Neuronal stem cell (in vitro differentiated cells): ENCODE data around the gene UNC45A.

Experiments
- DNase-seq: peaks from one replicate; pipeline ENCODE4 v3.0.0-alpha.2; 2013; ENCODE audit warnings: low spot score
- H2AFZ ChIP-seq: one replicate; pipeline ENCODE4 v1.6.1; 2013; ENCODE audit warnings: mild to moderate bottlenecking, low read length, inconsistent platforms
- H2AK5ac ChIP-seq: 2 replicates; pipeline ENCODE4 v1.6.1; 2013; ENCODE audit warnings: low read depth, mild to moderate bottlenecking, inconsistent platforms, low read length, moderate library complexity, mixed read lengths
- H2BK120ac ChIP-seq: 2 replicates; pipeline ENCODE4 v1.6.1; 2013; ENCODE audit warnings: low read depth, mild to moderate bottlenecking, inconsistent platforms, low read length, moderate library complexity, mixed read lengths
- H2BK12ac ChIP-seq: one replicate; pipeline ENCODE4 v1.6.1; 2013; ENCODE audit warnings: low read length, inconsistent platforms
- H2BK15ac ChIP-seq: 2 replicates; pipeline ENCODE4 v1.6.1; 2013; ENCODE audit warnings: mild to moderate bottlenecking, low read length, inconsistent platforms, mixed read lengths
- H2BK5ac ChIP-seq: one replicate; pipeline ENCODE4 v1.6.1; 2013; ENCODE audit warnings: inconsistent platforms, mild to moderate bottlenecking, low read length, moderate library complexity
- H3K14ac ChIP-seq: one replicate; pipeline ENCODE4 v1.6.1; 2013; ENCODE audit warnings: low read length, inconsistent platforms
- H3K18ac ChIP-seq: 2 replicates; pipeline ENCODE4 v1.6.1; 2013; ENCODE audit warnings: low read length, inconsistent platforms
- H3K23ac ChIP-seq: 2 replicates; pipeline ENCODE4 v1.6.1; 2013; ENCODE audit warnings: low read depth, mild to moderate bottlenecking, mixed read lengths, low read length, inconsistent platforms; ENCODE audit not compliant: poor library complexity
- H3K27ac ChIP-seq: replicated peaks from 3 replicates; pipeline ENCODE4 v1.5.1; 2013; ENCODE audit warnings: low read length, inconsistent platforms
- H3K27me3 ChIP-seq, 3 experiments: 2 replicates each; pipeline ENCODE4 v1.6.1; 2013; ENCODE audit warnings: low read length in 3 of 3, mild to moderate bottlenecking in 2 of 3, inconsistent platforms in 1 of 3, low read depth in 1 of 3, mixed read lengths in 1 of 3, moderate library complexity in 1 of 3; ENCODE audit not compliant: control insufficient read depth in 3 of 3, insufficient read depth in 3 of 3
- H3K36me3 ChIP-seq, 2 donors: replicated peaks in 1 of 2; 2 replicates each; pipeline ENCODE4 v1.6.1; 2013; ENCODE audit warnings: low read length in 2 of 2; ENCODE audit not compliant: control insufficient read depth in 2 of 2, insufficient read depth in 2 of 2
- H3K4ac ChIP-seq: 2 replicates; pipeline ENCODE4 v1.6.1; 2013; ENCODE audit warnings: inconsistent platforms, mild to moderate bottlenecking, low read length, moderate library complexity
- H3K4me1 ChIP-seq, 2 donors: 1 replicate in 1 of 2; 2 replicates in 1 of 2; pipeline ENCODE4 v1.6.1; 2013; ENCODE audit warnings: low read length in 2 of 2, low read depth in 1 of 2; ENCODE audit not compliant: control insufficient read depth in 2 of 2, insufficient read depth in 1 of 2
- H3K4me2 ChIP-seq: one replicate; pipeline ENCODE4 v1.6.1; 2013; ENCODE audit warnings: mild to moderate bottlenecking, low read length, inconsistent platforms; ENCODE audit not compliant: insufficient read depth, poor library complexity, severe bottlenecking
- H3K4me3 ChIP-seq, 2 donors: 2 replicates each; pipeline ENCODE4 v1.5.1; 2013; ENCODE audit warnings: low read length in 2 of 2, mild to moderate bottlenecking in 2 of 2, inconsistent platforms in 1 of 2, moderate library complexity in 1 of 2
- H3K79me1 ChIP-seq: one replicate; pipeline ENCODE4 v1.6.1; 2013; ENCODE audit warnings: low read depth, mild to moderate bottlenecking, inconsistent platforms, low read length, moderate library complexity
- H3K9ac ChIP-seq: one replicate; pipeline ENCODE4 v1.6.1; 2013; ENCODE audit warnings: mild to moderate bottlenecking, low read depth, low read length, inconsistent platforms; ENCODE audit not compliant: poor library complexity
- H3K9me3 ChIP-seq, 2 donors: replicated peaks in 1 of 2; 2 replicates each; pipeline versions ENCODE3 to v1.6.1; 2013; ENCODE audit warnings: low read length in 2 of 2, mild to moderate bottlenecking in 2 of 2, inconsistent platforms in 1 of 2, low read depth in 1 of 2, mixed read lengths in 1 of 2, moderate library complexity in 1 of 2; ENCODE audit not compliant: control insufficient read depth in 2 of 2, insufficient read depth in 1 of 2
- H4K8ac ChIP-seq: one replicate; pipeline ENCODE4 v1.6.1; 2013; ENCODE audit warnings: low read depth, mild to moderate bottlenecking, inconsistent platforms, low read length, moderate library complexity
- H4K91ac ChIP-seq: one replicate; pipeline ENCODE4 v1.6.1; 2013; ENCODE audit warnings: low read length, low read depth, mild to moderate bottlenecking, inconsistent platforms; ENCODE audit not compliant: poor library complexity
- WGBS, 2 donors: extraction: QIAGEN DNeasy Blood & Tissue Kit; methylation state at CpG; one replicate each; pipeline ENCODE4 v1.1.7; 2013; ENCODE audit warnings: missing lambda C conversion rate in 2 of 2, mixed read lengths in 1 of 2; ENCODE audit not compliant: insufficient read length in 2 of 2, insufficient replicate concordance in 1 of 2; ENCODE audit errors: extremely low coverage in 2 of 2; 5-methylcytosine and 5-hydroxymethylcytosine counted together

The UNC45A gene

GRCh38 chr15:90962021-90962420 is 26.9 kb downstream of the UNC45A start:
- no peak overlapping the region for H2BK15ac ChIP-seq
- H3K14ac ChIP-seq: no peak overlapping the region
- H3K79me1 ChIP-seq: peaks cover 6% of the 10 kb centered on the region
- H3K4ac ChIP-seq: no peak overlapping the region
- peaks cover 0 to 2% (median 0%) of the 10 kb centered on the region in 3 experiments for H3K27me3 ChIP-seq
- no CpG with 5 or more reads among the region's 4 CpGs for WGBS, 2 donors
- H2BK120ac ChIP-seq: no peak overlapping the region
- H3K4me2 ChIP-seq: no peak overlapping the region
- no peak overlapping the region for H3K4me3 ChIP-seq
- H3K36me3 ChIP-seq: peaks cover 27 to 70% of the 10 kb centered on the region in 2 donors
- H2BK5ac ChIP-seq: no peak overlapping the region
- no peak overlapping the region for H3K18ac ChIP-seq
- H3K23ac ChIP-seq: no peak overlapping the region
- H3K9ac ChIP-seq: no peak overlapping the region
- H2AK5ac ChIP-seq: no peak overlapping the region
- H3K4me1 ChIP-seq: peaks cover 0 to 7% of the 10 kb centered on the region in 2 donors
- no peak overlapping the region for H4K8ac ChIP-seq
- no peak overlapping the region for H4K91ac ChIP-seq
- DNase-seq: no peak
- no peak overlapping the region for H2BK12ac ChIP-seq
- H2AFZ ChIP-seq: no peak overlapping the region
- no peak overlapping the region for H3K27ac ChIP-seq
- no peaks in the 10 kb centered on the region for H3K9me3 ChIP-seq

DNA sequence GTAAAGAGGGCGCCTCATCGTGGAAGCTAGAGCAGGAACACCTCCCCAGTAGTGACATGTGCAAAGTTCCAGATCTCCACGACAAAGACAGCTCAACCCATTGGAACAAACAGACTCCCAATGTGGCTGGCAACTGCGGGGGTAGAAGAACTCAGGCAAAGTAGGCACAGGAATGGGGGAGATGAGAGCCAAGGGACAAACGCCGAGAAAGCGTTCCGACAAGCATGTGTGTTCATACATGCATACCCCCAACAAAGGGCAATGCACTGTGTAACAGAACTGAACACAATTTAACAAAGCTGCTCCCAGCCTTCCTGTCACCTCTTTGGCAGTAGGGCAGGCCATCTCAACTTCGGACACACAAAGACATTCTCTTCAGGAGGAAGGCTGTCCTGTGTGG is 31.2 kb downstream of the UNC45A start:
- H3K23ac ChIP-seq: no peak overlapping the region
- WGBS, 2 donors: no CpG with 5 or more reads among the region's 9 CpGs
- H2BK15ac ChIP-seq: no peak overlapping the region
- no peaks in the 10 kb centered on the region for H3K4me1 ChIP-seq
- no peak overlapping the region for H2BK12ac ChIP-seq
- H3K27me3 ChIP-seq: no peaks in the 10 kb centered on the region
- H3K18ac ChIP-seq: no peak overlapping the region
- peaks cover 48 to 100% of the 10 kb centered on the region in 2 donors for H3K36me3 ChIP-seq
- H4K8ac ChIP-seq: no peak overlapping the region
- H3K27ac ChIP-seq: no peak overlapping the region
- H4K91ac ChIP-seq: no peak overlapping the region
- no peaks in the 10 kb centered on the region for H3K79me1 ChIP-seq
- no peak overlapping the region for H3K4me2 ChIP-seq
- no peak overlapping the region for H3K9ac ChIP-seq
- no peak overlapping the region for H3K4ac ChIP-seq
- H2AFZ ChIP-seq: no peak overlapping the region
- no peak overlapping the region for H2AK5ac ChIP-seq
- H3K14ac ChIP-seq: no peak overlapping the region
- H2BK120ac ChIP-seq: no peak overlapping the region
- H3K4me3 ChIP-seq: no peak overlapping the region
- H2BK5ac ChIP-seq: no peak overlapping the region
- DNase-seq: no peak
- no peaks in the 10 kb centered on the region for H3K9me3 ChIP-seq

DNA sequence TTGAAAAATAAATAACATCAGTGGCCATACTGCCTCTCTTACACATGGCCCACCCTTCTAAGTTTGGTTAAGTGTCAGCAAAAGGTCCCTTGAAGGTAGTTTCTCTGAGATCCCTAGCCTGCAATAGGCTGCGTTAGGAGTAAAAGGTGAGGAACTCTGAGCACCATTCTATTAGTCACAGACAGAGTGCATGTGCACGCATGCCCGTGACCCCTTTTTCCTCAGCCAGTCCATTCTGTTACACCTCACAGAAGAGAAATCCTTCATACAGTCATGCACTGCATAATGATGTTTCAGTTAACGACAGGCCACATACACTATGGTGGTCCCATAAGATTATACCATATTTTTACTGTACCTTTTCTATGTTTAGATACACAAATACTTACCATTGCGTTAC is 32.1 kb downstream of the UNC45A start:
- Histone ChIP-seq H3K23ac (no peak overlapping the region), H3K9ac (no peak overlapping the region), H3K27me3 (no peaks in the 10 kb centered on the region), H2BK15ac (no peak overlapping the region), H3K27ac (no peak overlapping the region), H3K9me3 (no peaks in the 10 kb centered on the region), H3K14ac (no peak overlapping the region), H2BK12ac (no peak overlapping the region), H3K18ac (no peak overlapping the region), H3K36me3 (peaks cover 47 to 95% of the 10 kb centered on the region in 2 donors), H3K4me3 (no peak overlapping the region), H2BK5ac (no peak overlapping the region), H2BK120ac (no peak overlapping the region), H3K4me1 (no peaks in the 10 kb centered on the region), H3K79me1 (no peaks in the 10 kb centered on the region), H4K91ac (no peak overlapping the region), H3K4me2 (no peak overlapping the region), H2AFZ (no peak overlapping the region), H4K8ac (no peak overlapping the region), H2AK5ac (no peak overlapping the region), H3K4ac (no peak overlapping the region)
- WGBS, 2 donors: no CpG with 5 or more reads among the region's 5 CpGs
- DNase-seq: no peak

GRCh38 chr15:90968434-90968833 is 33.3 kb downstream of the UNC45A start:
- no peak for DNase-seq
- no peaks in the 10 kb centered on the region for H3K9me3 ChIP-seq
- H3K14ac ChIP-seq: no peak overlapping the region
- no peak overlapping the region for H2BK5ac ChIP-seq
- no CpG with 5 or more reads among the region's 1 CpG for WGBS, 2 donors
- peaks cover 53 to 95% of the 10 kb centered on the region in 2 donors for H3K36me3 ChIP-seq
- no peak overlapping the region for H2AK5ac ChIP-seq
- no peak overlapping the region for H3K4ac ChIP-seq
- H3K18ac ChIP-seq: no peak overlapping the region
- H3K4me3 ChIP-seq: no peak overlapping the region
- H3K27ac ChIP-seq: no peak overlapping the region
- no peak overlapping the region for H3K9ac ChIP-seq
- H2BK15ac ChIP-seq: no peak overlapping the region
- no peak overlapping the region for H2BK12ac ChIP-seq
- no peaks in the 10 kb centered on the region for H3K27me3 ChIP-seq
- H4K8ac ChIP-seq: no peak overlapping the region
- H2AFZ ChIP-seq: no peak overlapping the region
- no peak overlapping the region for H2BK120ac ChIP-seq
- H4K91ac ChIP-seq: no peak overlapping the region
- H3K4me1 ChIP-seq: no peaks in the 10 kb centered on the region
- peaks cover 1% of the 10 kb centered on the region for H3K79me1 ChIP-seq
- H3K4me2 ChIP-seq: no peak overlapping the region
- H3K23ac ChIP-seq: no peak overlapping the region
